ENCODE measurements around the gene LIPG. TPM values are rescaled to one million over a fixed set of nuclear protein-coding genes. Genes with fewer than 3 reads are reported as not detected.

LIPG gene
- total and polyA plus RNA-seq, 10 donors: 0.11 to 2.7 (median 0.35) TPM; not detected in 3

DNA sequence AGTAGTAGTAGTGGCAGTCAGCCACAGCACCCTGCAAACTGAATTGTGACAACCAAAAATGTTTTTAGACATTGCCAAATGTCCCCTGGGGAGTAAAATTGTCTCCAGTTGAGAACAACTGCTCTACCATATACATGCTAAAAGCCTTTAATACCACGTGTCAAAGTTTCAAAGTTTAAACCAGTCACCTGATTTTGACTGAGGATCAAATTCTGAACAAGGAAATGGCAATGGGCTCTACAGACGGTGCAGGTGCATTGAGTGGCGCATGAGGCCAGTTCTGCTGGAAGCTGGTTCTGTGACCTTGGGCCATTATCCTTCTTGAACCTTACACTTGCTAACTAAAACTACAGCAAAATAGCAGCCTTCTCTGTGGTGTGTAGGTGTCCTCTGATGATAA, 85.0 kb downstream of the LIPG start:
- Histone ChIP-seq H3K27ac (no peak overlapping the region), H3K27me3 (replicated peaks in 1 of 7) (peaks cover 0 to 4% (median 0%) of the 10 kb centered on the region in 7 donors), H3K4me3 (no peak overlapping the region), H3K4me1 (no peaks in the 10 kb centered on the region), H3K9me3 (no peaks in the 10 kb centered on the region), H3K36me3 (no peaks in the 10 kb centered on the region)
- 73 to 88% (median 84%) methylated on average over 3 of the region's 3 CpGs for WGBS, 5 donors
- TF ChIP-seq, protein P1, sequence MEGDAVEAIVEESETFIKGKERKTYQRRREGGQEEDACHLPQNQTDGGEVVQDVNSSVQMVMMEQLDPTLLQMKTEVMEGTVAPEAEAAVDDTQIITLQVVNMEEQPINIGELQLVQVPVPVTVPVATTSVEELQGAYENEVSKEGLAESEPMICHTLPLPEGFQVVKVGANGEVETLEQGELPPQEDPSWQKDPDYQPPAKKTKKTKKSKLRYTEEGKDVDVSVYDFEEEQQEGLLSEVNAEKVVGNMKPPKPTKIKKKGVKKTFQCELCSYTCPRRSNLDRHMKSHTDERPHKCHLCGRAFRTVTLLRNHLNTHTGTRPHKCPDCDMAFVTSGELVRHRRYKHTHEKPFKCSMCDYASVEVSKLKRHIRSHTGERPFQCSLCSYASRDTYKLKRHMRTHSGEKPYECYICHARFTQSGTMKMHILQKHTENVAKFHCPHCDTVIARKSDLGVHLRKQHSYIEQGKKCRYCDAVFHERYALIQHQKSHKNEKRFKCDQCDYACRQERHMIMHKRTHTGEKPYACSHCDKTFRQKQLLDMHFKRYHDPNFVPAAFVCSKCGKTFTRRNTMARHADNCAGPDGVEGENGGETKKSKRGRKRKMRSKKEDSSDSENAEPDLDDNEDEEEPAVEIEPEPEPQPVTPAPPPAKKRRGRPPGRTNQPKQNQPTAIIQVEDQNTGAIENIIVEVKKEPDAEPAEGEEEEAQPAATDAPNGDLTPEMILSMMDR (IDR thresholded peaks at IDR 0.05 in 8 of 11, conservative IDR thresholded peaks at IDR 0.05 in 3 of 11): no peak
- TF ChIP-seq POLR2AphosphoS5 (IDR thresholded peaks at IDR 0.05) (no peak), POLR2A (IDR thresholded peaks at IDR 0.05) (no peak)
- DNase-seq: peak; percentile 9
- intact Hi-C loops (cut with DNase I; ENCODE audit: low total_unique reads): no loop called here

DNA sequence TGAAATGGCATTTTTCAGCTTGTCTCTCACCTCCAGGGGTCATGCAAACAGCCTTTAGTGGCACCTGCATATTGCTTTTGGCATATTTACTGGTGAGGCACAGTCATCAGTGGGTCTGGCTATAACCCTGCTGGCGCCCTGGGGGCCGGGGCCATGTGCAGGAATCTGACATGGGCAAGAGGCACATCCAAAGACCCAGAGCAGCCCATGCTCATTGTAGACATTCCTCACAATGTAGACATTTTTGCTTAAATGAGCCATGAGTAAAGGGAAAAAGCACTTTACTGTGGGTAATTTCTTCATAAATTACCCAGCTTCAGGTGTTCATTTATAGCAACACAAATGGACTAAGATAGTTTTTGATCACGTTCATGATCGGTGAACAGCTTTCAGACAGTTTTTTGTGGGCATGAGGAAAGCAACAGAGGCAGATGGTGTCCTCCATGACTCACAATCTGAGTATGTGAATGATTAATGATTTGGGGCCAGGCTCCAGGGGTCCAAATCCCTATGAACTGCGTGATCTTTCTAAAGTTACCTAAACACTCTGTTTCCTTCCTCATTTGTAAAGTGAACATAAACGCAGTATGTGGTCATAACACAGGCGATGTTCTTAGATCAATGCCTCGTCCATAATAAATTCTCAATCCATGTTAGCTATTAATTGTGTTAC, 85.8 kb downstream of the LIPG start:
- TF ChIP-seq POLR2AphosphoS5 (IDR thresholded peaks at IDR 0.05): no peak
- no peak for TF ChIP-seq POLR2A (IDR thresholded peaks at IDR 0.05)
- TF ChIP-seq, protein P1 (IDR thresholded peaks at IDR 0.05 in 8 of 11, conservative IDR thresholded peaks at IDR 0.05 in 3 of 11): no peak
- H3K9me3 ChIP-seq: no peaks in the 10 kb centered on the region
- DNase-seq: peak; percentile 22
- H3K4me1 ChIP-seq: peaks cover 0 to 1% (median 0%) of the 10 kb centered on the region in 6 donors
- intact Hi-C loops (cut with DNase I; ENCODE audit: low total_unique reads): no loop called here
- H3K36me3 ChIP-seq: no peaks in the 10 kb centered on the region
- no peak overlapping the region for H3K27ac ChIP-seq
- WGBS, 5 donors: 62 to 71% (median 67%) methylated on average over 8 of the region's 8 CpGs
- peaks cover 0 to 4% (median 0%) of the 10 kb centered on the region in 7 donors for H3K27me3 ChIP-seq (replicated peaks in 1 of 7)
- H3K4me3 ChIP-seq: no peak overlapping the region

DNA sequence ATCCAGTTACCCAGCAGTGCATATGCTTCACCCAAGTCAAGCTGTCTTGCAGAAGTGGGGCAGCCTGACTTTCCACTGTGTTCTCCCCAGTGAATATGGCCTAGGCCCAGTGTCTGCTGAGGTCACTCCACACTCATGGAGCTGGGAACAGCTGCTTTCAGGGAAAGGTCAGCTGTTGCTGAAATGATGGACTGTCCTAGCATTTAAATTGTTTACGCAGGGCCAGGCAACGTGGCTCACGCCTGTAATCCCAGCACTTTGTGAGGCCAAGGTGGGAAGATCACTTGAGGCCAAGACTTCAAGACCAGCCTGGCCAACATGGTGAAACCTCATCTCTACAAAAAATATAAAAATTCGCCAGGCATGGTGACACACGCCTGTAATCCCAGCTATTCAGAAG, 86.5 kb downstream of the LIPG start:
- H3K9me3 ChIP-seq: no peaks in the 10 kb centered on the region
- H3K36me3 ChIP-seq: no peaks in the 10 kb centered on the region
- no peak overlapping the region for H3K27ac ChIP-seq
- peaks cover 0 to 4% (median 0%) of the 10 kb centered on the region in 7 donors for H3K27me3 ChIP-seq (replicated peaks in 1 of 7)
- TF ChIP-seq POLR2A (IDR thresholded peaks at IDR 0.05) (no peak), POLR2AphosphoS5 (IDR thresholded peaks at IDR 0.05) (no peak)
- TF ChIP-seq, protein P1 (IDR thresholded peaks at IDR 0.05 in 8 of 11, conservative IDR thresholded peaks at IDR 0.05 in 3 of 11): no peak
- H3K4me3 ChIP-seq: no peak overlapping the region
- intact Hi-C loops (cut with DNase I; ENCODE audit: low total_unique reads): no loop called here
- peak; percentile 8 for DNase-seq
- H3K4me1 ChIP-seq: peaks cover 0 to 8% (median 0%) of the 10 kb centered on the region in 6 donors
- 84 to 98% (median 89%) methylated on average over 4 to 5 of the region's 5 CpGs for WGBS, 5 donors

Other genes with a start within 250 kb of the LIPG start
- 100 to 1,000 TPM in 1 of 7 donors, 10 to 100 TPM in 6; 54.5 to 115 (median 70.7) TPM for gene DYM, start 101.4 kb upstream of the LIPG start, total RNA-seq
- 10 to 100 TPM; 11.6 to 15.0 (median 11.8) TPM for gene DYM, start 101.4 kb upstream of the LIPG start, polyA plus RNA-seq
- 10 to 100 TPM; 33.3 to 46.0 (median 40.1) TPM for gene C18orf32, start 74.8 kb upstream of the LIPG start, total RNA-seq
- 10 to 100 TPM; 40.6 to 66.7 (median 65.5) TPM for gene C18orf32, start 74.8 kb upstream of the LIPG start, polyA plus RNA-seq
- 1,000 to 10,000 TPM; 1,238 to 2,185 (median 1,486) TPM for gene RPL17, start 69.6 kb upstream of the LIPG start, total RNA-seq
- gene RPL17, start 69.6 kb upstream of the LIPG start, polyA plus RNA-seq: 1,000 to 10,000 TPM; 4,194 to 5,056 (median 4,968) TPM